ENCODE measurements around the gene DNAJB13.

DNAJB13 gene

DNA sequence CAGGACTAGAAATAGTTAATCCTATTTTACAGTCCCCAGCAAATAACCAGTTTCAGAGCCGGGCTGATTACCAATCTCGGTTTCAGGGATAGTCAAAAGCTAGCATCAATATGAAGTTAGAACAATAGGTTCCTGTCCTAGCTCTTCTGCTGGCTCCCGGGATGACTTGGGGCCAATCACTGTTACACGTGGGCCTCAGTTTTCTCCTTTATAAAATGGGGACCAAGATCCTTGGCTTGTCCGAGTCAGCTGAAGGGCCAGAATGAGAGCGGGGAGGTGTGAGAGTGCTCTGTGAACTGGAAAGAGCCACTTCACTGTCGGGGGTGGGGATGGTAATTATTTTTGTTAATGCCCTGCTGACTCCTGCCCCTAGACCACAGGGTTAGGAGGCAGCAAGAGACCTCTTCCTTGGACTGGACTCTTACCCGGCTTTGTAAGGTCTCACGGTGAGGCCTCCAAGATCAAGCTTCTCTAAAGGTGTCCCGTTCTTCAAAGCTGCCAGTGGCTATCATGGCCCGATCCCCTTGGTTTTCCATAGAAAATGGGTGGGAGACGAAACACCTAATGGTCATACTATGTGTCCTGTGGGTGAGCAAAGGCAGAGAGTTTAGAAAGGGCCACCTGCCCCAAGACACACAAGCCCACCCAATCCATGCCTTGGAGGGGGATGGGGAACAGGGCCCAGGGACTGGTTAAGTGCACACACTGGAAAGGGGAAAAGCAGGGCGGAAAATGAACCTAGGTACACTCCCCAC, 30.4 kb downstream of the DNAJB13 start:
- Histone ChIP-seq H3K27me3 (ENCODE audit: low read length) (no peaks in the 10 kb centered on the region), H3K9me3 (ENCODE audit: insufficient read depth, low read length) (no peaks in the 10 kb centered on the region), H3K27ac (ENCODE audit: low read depth, low read length) (peak overlapping the region; percentile 90), H4K20me1 (ENCODE audit: low read depth, low read length) (0 out of 2 replicates have a peak, but pooled peaks cover 3% of the 10 kb centered on the region), H3K79me2 (ENCODE audit: insufficient read depth, low read length) (peaks cover 22% of the 10 kb centered on the region), H3K9me2 (replicated peaks; ENCODE audit: insufficient read depth, low read length) (no peaks in the 10 kb centered on the region), H2AFZ (ENCODE audit: low read depth, low read length, severe bottlenecking) (no peak overlapping the region), H3K4me3 (ENCODE audit: insufficient read depth, low read length, poor library complexity, severe bottlenecking) (peak overlapping the region; percentile 87), H3K4me2 (ENCODE audit: low read depth, low read length, poor library complexity, severe bottlenecking) (peak overlapping the region; percentile 88), H3F3A (ENCODE audit: insufficient read depth) (peaks cover 11% of the 10 kb centered on the region), H3K9ac (ENCODE audit: low read length) (peak overlapping the region; percentile 95), H3K36me3 (ENCODE audit: low read length) (peaks cover 25% of the 10 kb centered on the region)
- TF ChIP-seq EZH2phosphoT487 (conservative IDR thresholded peaks at IDR 0.05; ENCODE audit: low read length): no peak
- TF ChIP-seq, protein P1, sequence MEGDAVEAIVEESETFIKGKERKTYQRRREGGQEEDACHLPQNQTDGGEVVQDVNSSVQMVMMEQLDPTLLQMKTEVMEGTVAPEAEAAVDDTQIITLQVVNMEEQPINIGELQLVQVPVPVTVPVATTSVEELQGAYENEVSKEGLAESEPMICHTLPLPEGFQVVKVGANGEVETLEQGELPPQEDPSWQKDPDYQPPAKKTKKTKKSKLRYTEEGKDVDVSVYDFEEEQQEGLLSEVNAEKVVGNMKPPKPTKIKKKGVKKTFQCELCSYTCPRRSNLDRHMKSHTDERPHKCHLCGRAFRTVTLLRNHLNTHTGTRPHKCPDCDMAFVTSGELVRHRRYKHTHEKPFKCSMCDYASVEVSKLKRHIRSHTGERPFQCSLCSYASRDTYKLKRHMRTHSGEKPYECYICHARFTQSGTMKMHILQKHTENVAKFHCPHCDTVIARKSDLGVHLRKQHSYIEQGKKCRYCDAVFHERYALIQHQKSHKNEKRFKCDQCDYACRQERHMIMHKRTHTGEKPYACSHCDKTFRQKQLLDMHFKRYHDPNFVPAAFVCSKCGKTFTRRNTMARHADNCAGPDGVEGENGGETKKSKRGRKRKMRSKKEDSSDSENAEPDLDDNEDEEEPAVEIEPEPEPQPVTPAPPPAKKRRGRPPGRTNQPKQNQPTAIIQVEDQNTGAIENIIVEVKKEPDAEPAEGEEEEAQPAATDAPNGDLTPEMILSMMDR (IDR thresholded peaks at IDR 0.05; ENCODE audit: insufficient read depth, low read length, poor library complexity, severe bottlenecking): no peak

DNA sequence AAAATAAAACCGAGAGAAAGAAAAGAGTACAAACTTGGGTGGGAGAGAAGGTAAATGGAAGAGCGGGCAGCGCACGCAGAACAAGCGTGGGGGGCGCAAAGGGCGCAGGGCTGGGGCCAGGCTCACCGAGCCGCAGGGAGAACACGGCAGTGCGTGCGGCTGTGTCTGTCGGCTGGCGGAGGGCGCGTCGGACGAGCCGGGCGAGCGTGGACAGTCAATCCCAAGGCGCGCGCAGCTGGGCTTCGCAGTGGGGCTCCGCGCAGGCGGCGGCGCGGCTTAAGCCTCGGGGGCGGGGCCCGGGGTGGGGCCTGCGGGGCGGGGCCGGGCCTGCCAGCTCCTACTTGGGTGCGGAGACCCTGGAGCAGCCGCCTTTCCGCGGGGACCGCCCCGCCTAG, 31.8 kb downstream of the DNAJB13 start, which contains the start of gene UCP2:
Gene UCP2, minus strand, starts transcription at position 249 of the 395 bp plus-strand sequence. CDS start 4,465 bp downstream, outside the sequence.
- Histone ChIP-seq H3K9ac (ENCODE audit: low read length) (peak within 1 kb of the TSS; percentile 95), H3K36me3 (ENCODE audit: low read length) (peaks cover 16% of the 10 kb centered on the region), H3K27me3 (ENCODE audit: low read length) (no peaks in the 10 kb centered on the region), H3K4me2 (ENCODE audit: low read depth, low read length, poor library complexity, severe bottlenecking) (peak within 1 kb of the TSS; percentile 88), H3K4me3 (ENCODE audit: insufficient read depth, low read length, poor library complexity, severe bottlenecking) (peak within 1 kb of the TSS; percentile 87), H4K20me1 (ENCODE audit: low read depth, low read length) (0 out of 2 replicates have a peak, but pooled peaks cover 3% of the 10 kb centered on the region), H2AFZ (ENCODE audit: low read depth, low read length, severe bottlenecking) (peak within 1 kb of the TSS; percentile 58), H3K27ac (ENCODE audit: low read depth, low read length) (peak within 1 kb of the TSS; percentile 90), H3K79me2 (ENCODE audit: insufficient read depth, low read length) (peaks cover 22% of the 10 kb centered on the region), H3F3A (ENCODE audit: insufficient read depth) (peaks cover 11% of the 10 kb centered on the region), H3K9me3 (ENCODE audit: insufficient read depth, low read length) (no peaks in the 10 kb centered on the region), H3K9me2 (replicated peaks; ENCODE audit: insufficient read depth, low read length) (no peaks in the 10 kb centered on the region)
- TF ChIP-seq, protein P1 (IDR thresholded peaks at IDR 0.05; ENCODE audit: insufficient read depth, low read length, poor library complexity, severe bottlenecking): no peak
- TF ChIP-seq EZH2phosphoT487 (conservative IDR thresholded peaks at IDR 0.05; ENCODE audit: low read length): no peak

DNA sequence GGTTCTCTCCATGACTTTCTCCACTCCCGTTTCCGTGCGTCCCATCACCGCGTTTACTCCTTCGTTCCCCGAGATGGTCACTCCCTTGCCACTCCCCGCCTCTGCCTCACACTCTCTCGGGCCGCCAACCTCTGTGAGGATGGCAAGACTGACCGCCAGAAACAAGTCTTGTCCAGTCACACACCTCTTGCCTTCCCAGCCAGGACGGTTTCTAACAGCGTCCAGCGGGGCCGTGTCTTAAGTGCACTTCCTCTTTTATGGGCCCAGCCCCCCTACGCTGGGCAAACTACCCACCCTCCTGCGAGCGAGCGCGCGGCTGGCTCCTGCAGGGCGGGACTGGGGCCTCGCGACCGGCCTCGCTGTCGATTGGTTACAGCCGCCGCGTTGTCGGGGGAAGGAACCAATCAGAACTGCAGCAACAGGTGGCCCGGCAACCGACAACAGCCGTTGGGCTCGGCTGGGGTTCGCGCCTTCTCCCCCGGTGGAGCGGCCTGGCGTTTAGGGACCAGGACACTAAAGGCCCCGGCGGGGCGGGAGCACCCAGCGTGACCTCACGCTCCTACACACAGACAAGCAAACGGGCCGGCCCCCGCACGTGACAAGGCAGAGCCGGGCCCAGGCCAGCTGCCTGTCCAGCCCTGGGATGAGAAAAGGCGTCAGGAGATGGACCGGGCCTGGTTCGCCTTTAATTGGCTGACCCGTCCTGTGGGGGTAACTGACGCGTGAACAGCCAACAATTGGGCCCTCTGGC, 32.3 kb downstream of the DNAJB13 start:
- Histone ChIP-seq H3K4me2 (ENCODE audit: low read depth, low read length, poor library complexity, severe bottlenecking) (peak overlapping the region; percentile 81), H2AFZ (ENCODE audit: low read depth, low read length, severe bottlenecking) (peak overlapping the region; percentile 58), H3K27ac (ENCODE audit: low read depth, low read length) (peak overlapping the region; percentile 90)

More for the DNA sequence above, 32.3 kb downstream of the DNAJB13 start:
- H3K79me2 ChIP-seq (ENCODE audit: insufficient read depth, low read length): peaks cover 22% of the 10 kb centered on the region
- peak overlapping the region; percentile 87 for H3K4me3 ChIP-seq (ENCODE audit: insufficient read depth, low read length, poor library complexity, severe bottlenecking)
- peaks cover 11% of the 10 kb centered on the region for H3F3A ChIP-seq (ENCODE audit: insufficient read depth)
- TF ChIP-seq EZH2phosphoT487 (conservative IDR thresholded peaks at IDR 0.05; ENCODE audit: low read length): no peak
- TF ChIP-seq, protein P1 (IDR thresholded peaks at IDR 0.05; ENCODE audit: insufficient read depth, low read length, poor library complexity, severe bottlenecking): no peak
- peaks cover 12% of the 10 kb centered on the region for H3K36me3 ChIP-seq (ENCODE audit: low read length)
- H4K20me1 ChIP-seq (ENCODE audit: low read depth, low read length): 0 out of 2 replicates have a peak, but pooled peaks cover 3% of the 10 kb centered on the region
- no peaks in the 10 kb centered on the region for H3K9me2 ChIP-seq (replicated peaks; ENCODE audit: insufficient read depth, low read length)
- peak overlapping the region; percentile 95 for H3K9ac ChIP-seq (ENCODE audit: low read length)
- no peaks in the 10 kb centered on the region for H3K27me3 ChIP-seq (ENCODE audit: low read length)
- no peaks in the 10 kb centered on the region for H3K9me3 ChIP-seq (ENCODE audit: insufficient read depth, low read length)

Data from SU-DHL-6 (cell line).